ENCODE results near the gene ASPG.

ASPG gene

DNA sequence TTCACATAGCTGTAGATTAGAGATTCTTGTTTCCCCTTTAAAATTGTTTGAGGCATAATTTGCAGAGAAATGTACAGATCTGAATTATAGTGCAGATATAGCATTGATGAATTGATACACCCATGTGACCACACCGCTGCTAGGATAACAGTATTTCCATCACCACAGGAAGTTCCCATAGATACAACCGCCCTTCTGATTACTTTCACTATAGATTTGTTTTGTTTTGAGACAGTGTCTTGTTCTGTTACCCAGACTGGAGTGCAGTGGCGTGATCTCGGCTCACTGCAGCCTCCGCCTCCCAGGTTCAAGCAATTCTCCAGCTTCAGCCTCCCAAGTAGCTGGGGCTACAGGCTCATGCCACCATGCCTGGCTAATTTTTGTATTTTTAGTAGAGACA lies 8.8 kb upstream of the ASPG start:
- Histone ChIP-seq H3K27me3 (ENCODE audit: insufficient read depth, low read length) (no peaks in the 10 kb centered on the region), H3K9ac (ENCODE audit: low read depth, low read length) (no peak overlapping the region), H3K27ac (ENCODE audit: low read depth, low read length) (no peak overlapping the region), H3K4me1 (ENCODE audit: insufficient read depth, low read length) (no peaks in the 10 kb centered on the region), H3K9me3 (ENCODE audit: insufficient read depth, low read depth, low read length) (peaks cover 4% of the 10 kb centered on the region; the same call in 1 of the 2 replicates), H3K36me3 (ENCODE audit: insufficient read depth, low read length) (no peaks in the 10 kb centered on the region), H3K4me3 (ENCODE audit: low read length) (no peak overlapping the region)
- WGBS: 98% methylated on average over 4 of the region's 5 CpGs

- Histone ChIP-seq H3K27ac (ENCODE audit: low read depth, low read length) (no peak overlapping the region), H3K36me3 (ENCODE audit: insufficient read depth, low read length) (no peaks in the 10 kb centered on the region), H3K27me3 (ENCODE audit: insufficient read depth, low read length) (no peaks in the 10 kb centered on the region), H3K4me3 (ENCODE audit: low read length) (no peak overlapping the region), H3K4me1 (ENCODE audit: insufficient read depth, low read length) (no peaks in the 10 kb centered on the region), H3K9ac (ENCODE audit: low read depth, low read length) (no peak overlapping the region), H3K9me3 (ENCODE audit: insufficient read depth, low read depth, low read length) (peaks cover 4% of the 10 kb centered on the region; the same call in 1 of the 2 replicates)
- WGBS: 4% methylated on average over 7 of the region's 7 CpGs
Observed at GRCh38 chr14:104078031-104078455, 7.5 kb upstream of the ASPG start.

DNA sequence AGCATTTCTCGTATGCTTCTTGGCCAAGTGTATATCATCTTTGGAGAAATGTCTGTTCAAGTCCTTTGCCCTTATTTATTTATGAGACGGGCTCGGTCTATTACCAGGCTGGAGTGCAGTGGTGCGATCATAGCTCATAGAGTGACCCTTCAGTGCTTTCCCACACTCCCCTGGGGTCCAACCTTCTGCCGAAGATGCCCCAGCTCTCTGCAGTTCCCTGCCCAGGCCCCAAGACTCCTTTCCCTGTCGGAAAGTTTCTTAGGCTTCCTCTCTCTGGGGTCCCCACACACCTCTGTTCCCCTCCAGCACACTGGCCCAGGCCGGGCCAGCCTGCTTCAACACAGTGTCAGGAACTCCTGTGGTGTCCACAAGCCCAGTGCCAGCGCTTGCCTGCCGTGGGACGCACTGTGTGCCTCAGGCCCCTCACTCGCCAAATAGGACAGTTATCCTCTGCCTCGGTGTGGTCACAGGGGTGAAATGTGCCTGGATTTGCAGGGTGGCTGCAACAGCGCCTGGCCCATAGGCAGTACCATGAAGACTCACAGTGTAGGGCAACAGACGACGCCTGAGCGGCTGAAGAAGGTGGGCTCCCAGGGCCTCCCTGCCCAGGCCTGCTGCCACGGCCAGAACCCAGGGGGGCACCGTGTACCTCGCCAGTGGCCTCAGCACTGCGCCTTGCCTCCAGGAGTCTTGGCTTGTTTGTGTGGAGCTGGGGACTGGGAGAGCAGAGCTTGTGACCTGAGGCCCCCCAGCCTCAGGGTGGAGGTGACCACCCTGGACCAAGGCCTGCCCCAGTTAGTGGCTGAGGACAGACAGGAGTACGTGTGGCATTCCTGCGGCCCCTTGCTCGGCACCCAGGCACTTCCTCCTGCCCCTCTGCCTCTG lies 4.9 kb upstream of the ASPG start:
- Histone ChIP-seq H3K27me3 (ENCODE audit: insufficient read depth, low read length) (peaks cover under 1% of the 10 kb centered on the region), H3K9me3 (ENCODE audit: insufficient read depth, low read depth, low read length) (no peaks in the 10 kb centered on the region), H3K27ac (ENCODE audit: low read depth, low read length) (no peak overlapping the region), H3K4me3 (ENCODE audit: low read length) (no peak overlapping the region), H3K36me3 (ENCODE audit: insufficient read depth, low read length) (no peaks in the 10 kb centered on the region), H3K9ac (ENCODE audit: low read depth, low read length) (no peak overlapping the region), H3K4me1 (ENCODE audit: insufficient read depth, low read length) (no peaks in the 10 kb centered on the region)
- 93% methylated on average over 23 of the region's 23 CpGs for WGBS

DNA sequence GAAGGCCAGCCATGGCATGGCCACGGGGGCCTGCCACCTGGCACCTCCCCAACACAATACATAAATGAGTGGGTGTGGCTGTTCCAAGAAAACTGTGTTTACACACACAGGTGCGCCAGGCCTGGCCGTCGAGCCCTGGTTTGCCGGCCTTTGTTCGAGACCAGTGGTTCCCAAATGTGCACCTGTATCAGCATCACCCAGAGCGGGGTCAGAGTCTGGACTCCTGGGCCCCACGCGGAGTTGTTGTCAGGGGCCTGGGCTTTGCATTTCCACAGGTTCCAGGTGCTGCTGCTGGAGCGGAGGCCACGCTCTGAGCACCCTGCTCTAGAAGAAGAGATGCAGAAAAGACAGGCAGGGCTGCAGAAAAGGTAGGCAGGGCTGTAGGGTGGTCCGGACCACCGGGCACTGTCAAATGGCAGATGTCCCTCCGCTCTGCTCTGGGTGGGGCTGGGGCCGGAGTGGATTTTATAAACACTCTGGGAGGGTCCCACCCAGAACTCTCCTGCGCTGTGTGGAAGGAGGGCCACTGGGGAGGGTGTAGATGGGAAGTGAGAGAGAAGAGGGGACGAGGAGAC lies 4.2 kb upstream of the ASPG start:
- Histone ChIP-seq H3K27ac (ENCODE audit: low read depth, low read length) (no peak overlapping the region), H3K9me3 (ENCODE audit: insufficient read depth, low read depth, low read length) (no peaks in the 10 kb centered on the region), H3K27me3 (ENCODE audit: insufficient read depth, low read length) (peaks cover 8% of the 10 kb centered on the region), H3K36me3 (ENCODE audit: insufficient read depth, low read length) (no peaks in the 10 kb centered on the region), H3K4me3 (ENCODE audit: low read length) (no peak overlapping the region), H3K4me1 (ENCODE audit: insufficient read depth, low read length) (no peaks in the 10 kb centered on the region), H3K9ac (ENCODE audit: low read depth, low read length) (no peak overlapping the region)
- WGBS: 94% methylated on average over 17 of the region's 17 CpGs

DNA sequence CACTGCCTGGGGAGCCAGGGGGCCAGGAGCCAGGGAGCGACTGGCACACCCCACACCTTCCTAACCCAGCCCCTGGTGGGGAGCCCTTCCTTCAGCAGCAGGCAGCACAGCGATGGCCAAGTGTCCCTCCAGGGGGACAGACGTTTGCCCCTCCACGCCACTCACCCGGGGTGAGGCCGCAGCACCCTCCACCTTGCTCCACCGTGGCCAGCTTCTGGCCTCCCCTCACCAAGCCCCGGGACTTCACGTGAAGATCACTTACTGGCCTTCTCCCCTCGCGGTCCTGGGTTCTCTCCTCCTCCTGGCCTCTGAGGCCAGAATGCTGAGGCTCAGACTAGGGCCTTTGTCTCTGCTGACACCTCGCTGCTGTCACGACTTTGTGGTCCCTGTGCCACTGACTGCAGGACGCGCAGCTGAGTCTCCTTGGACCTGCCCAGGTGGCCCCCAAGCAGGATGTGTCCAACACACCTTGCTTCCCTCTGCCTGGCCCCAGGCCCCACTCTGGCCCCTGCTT lies 3.5 kb upstream of the ASPG start:
- Histone ChIP-seq H3K27ac (ENCODE audit: low read depth, low read length) (no peak overlapping the region), H3K4me1 (ENCODE audit: insufficient read depth, low read length) (no peaks in the 10 kb centered on the region), H3K36me3 (ENCODE audit: insufficient read depth, low read length) (no peaks in the 10 kb centered on the region), H3K9ac (ENCODE audit: low read depth, low read length) (no peak overlapping the region), H3K4me3 (ENCODE audit: low read length) (no peak overlapping the region), H3K9me3 (ENCODE audit: insufficient read depth, low read depth, low read length) (no peaks in the 10 kb centered on the region), H3K27me3 (ENCODE audit: insufficient read depth, low read length) (peaks cover 9% of the 10 kb centered on the region)
- WGBS: 94% methylated on average over 15 of the region's 15 CpGs

DNA sequence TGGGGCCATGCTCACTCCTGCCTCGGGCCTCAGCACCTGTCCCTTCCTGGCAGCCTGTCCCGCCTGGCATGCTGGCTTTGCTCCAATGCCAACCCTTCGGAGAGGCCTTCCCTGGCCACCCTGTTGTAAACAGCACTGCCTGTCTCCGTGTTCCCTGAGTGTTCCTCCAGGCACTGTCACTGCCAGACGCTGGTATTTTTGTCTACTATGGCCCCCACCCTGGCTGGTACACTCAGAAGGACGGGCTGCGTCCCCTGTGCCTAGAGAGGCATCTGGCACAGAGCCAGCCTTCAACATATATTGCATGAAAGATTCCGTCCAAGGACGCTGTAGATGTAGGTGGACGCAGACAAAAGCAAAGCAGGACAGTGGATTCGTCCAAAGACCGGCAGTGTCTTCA lies 2.7 kb upstream of the ASPG start:
- H3K9ac ChIP-seq (ENCODE audit: low read depth, low read length): no peak overlapping the region
- WGBS: 90% methylated on average over 12 of the region's 12 CpGs
- no peak overlapping the region for H3K4me3 ChIP-seq (ENCODE audit: low read length)
- H3K27me3 ChIP-seq (ENCODE audit: insufficient read depth, low read length): peaks cover 9% of the 10 kb centered on the region
- no peaks in the 10 kb centered on the region for H3K9me3 ChIP-seq (ENCODE audit: insufficient read depth, low read depth, low read length)
- H3K27ac ChIP-seq (ENCODE audit: low read depth, low read length): no peak overlapping the region
- H3K4me1 ChIP-seq (ENCODE audit: insufficient read depth, low read length): no peaks in the 10 kb centered on the region
- no peaks in the 10 kb centered on the region for H3K36me3 ChIP-seq (ENCODE audit: insufficient read depth, low read length)

DNA sequence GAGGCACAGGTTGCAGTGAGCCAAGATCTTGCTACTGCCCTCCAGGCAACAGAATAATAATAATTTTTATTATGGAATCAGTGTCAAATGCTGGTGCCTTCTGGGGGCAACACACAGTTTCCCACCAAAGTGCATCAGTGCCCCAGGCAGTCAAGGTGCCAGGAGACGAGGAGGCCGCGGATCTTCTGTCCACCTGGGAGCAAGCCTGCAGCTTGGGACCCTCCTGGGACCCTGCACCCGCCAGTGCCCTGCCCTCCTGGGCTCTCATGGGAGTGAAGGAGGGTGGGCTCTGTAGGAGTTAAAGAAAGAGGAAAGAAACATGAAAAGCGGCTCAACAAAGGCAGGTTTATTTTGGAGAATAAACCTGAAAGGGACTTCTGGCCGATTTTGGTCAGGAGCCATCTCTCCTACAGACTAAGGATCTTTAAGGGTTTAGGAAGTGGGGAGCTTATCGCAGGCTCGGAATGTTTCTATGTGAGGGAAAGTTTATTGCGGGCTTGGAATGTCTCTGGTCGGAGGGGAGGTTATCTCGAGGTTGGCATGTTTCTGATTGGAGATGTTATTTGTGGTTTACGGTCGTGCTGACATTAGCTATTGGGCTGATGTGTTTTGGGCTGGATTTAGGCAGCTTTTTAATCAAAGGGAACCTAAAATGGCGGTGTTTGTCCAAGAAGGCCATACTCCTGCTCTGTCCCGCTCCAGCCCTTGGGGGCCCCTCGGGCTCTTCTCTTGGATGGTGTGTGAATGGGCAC lies 1.1 kb upstream of the ASPG start:
- Histone ChIP-seq H3K36me3 (ENCODE audit: insufficient read depth, low read length) (no peaks in the 10 kb centered on the region), H3K27me3 (ENCODE audit: insufficient read depth, low read length) (peaks cover 9% of the 10 kb centered on the region)

DNA sequence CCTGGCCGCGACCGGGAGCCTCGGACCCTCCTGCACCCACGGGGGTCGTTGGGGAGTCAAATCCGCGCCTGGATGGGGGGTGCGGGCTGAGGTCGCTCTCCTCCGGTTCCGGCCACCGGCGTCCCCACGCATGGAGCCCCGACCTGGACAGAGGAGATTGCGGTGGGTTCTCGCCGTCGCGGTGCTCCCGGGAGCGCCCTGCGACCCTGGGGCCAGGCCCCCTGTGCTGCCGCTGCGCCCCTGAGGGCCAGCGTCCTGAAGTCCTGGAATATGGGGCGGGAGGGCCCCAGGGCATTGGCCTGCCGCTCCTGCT lies 345 bp downstream of the ASPG start:
- WGBS: 87% methylated on average over 29 of the region's 29 CpGs
- Histone ChIP-seq H3K9me3 (ENCODE audit: insufficient read depth, low read depth, low read length) (no peaks in the 10 kb centered on the region), H3K4me1 (ENCODE audit: insufficient read depth, low read length) (no peaks in the 10 kb centered on the region), H3K9ac (ENCODE audit: low read depth, low read length) (no peak overlapping the region), H3K27ac (ENCODE audit: low read depth, low read length) (no peak overlapping the region), H3K4me3 (ENCODE audit: low read length) (peak overlapping the region; percentile 43), H3K27me3 (ENCODE audit: insufficient read depth, low read length) (peaks cover 9% of the 10 kb centered on the region), H3K36me3 (ENCODE audit: insufficient read depth, low read length) (no peaks in the 10 kb centered on the region)

More for the DNA sequence above, 1.1 kb upstream of the ASPG start:
- no peak overlapping the region for H3K27ac ChIP-seq (ENCODE audit: low read depth, low read length)
- no peaks in the 10 kb centered on the region for H3K9me3 ChIP-seq (ENCODE audit: insufficient read depth, low read depth, low read length)
- no peak overlapping the region for H3K9ac ChIP-seq (ENCODE audit: low read depth, low read length)
- no peaks in the 10 kb centered on the region for H3K4me1 ChIP-seq (ENCODE audit: insufficient read depth, low read length)
- 92% methylated on average over 16 of the region's 16 CpGs for WGBS
- no peak overlapping the region for H3K4me3 ChIP-seq (ENCODE audit: low read length)

- Histone ChIP-seq H3K9me3 (ENCODE audit: insufficient read depth, low read depth, low read length) (no peaks in the 10 kb centered on the region), H3K27me3 (ENCODE audit: insufficient read depth, low read length) (peaks cover 9% of the 10 kb centered on the region), H3K36me3 (ENCODE audit: insufficient read depth, low read length) (no peaks in the 10 kb centered on the region), H3K4me1 (ENCODE audit: insufficient read depth, low read length) (no peaks in the 10 kb centered on the region), H3K4me3 (ENCODE audit: low read length) (no peak overlapping the region), H3K27ac (ENCODE audit: low read depth, low read length) (no peak overlapping the region), H3K9ac (ENCODE audit: low read depth, low read length) (no peak overlapping the region)
- WGBS: 94% methylated on average over 13 of the region's 13 CpGs
Observed at GRCh38 chr14:104086210-104086660, 735 bp downstream of the ASPG start.

GRCh38 chr14:104086661-104087461 lies 1.4 kb downstream of the ASPG start:
- Histone ChIP-seq H3K27ac (ENCODE audit: low read depth, low read length) (no peak overlapping the region), H3K4me3 (ENCODE audit: low read length) (no peak overlapping the region), H3K9ac (ENCODE audit: low read depth, low read length) (no peak overlapping the region), H3K36me3 (ENCODE audit: insufficient read depth, low read length) (no peaks in the 10 kb centered on the region), H3K27me3 (ENCODE audit: insufficient read depth, low read length) (peaks cover 9% of the 10 kb centered on the region), H3K9me3 (ENCODE audit: insufficient read depth, low read depth, low read length) (no peaks in the 10 kb centered on the region), H3K4me1 (ENCODE audit: insufficient read depth, low read length) (no peaks in the 10 kb centered on the region)
- 85% methylated on average over 16 of the region's 16 CpGs for WGBS

Measured in HUES64 (cell line).